GM23248 (cell line): ENCODE data around the gene MTMR8.

Experiments
- EZH2 ChIP-seq: fragments of 200-600 bp; sonication (generic); IDR thresholded peaks from 2 replicates; pipeline ENCODE4 v1.6.1; 2018; ENCODE audit warnings: antibody characterized with exemption, mild to moderate bottlenecking; ENCODE audit not compliant: insufficient read depth, poor library complexity, severe bottlenecking
- EZH2phosphoT487 ChIP-seq: fragments of 200-600 bp; sonication (generic); IDR thresholded peaks from 2 replicates; pipeline ENCODE4 v1.6.1; 2018; ENCODE audit warnings: antibody characterized with exemption, moderate library complexity, mild to moderate bottlenecking, low read depth; ENCODE audit not compliant: insufficient read depth

DNA sequence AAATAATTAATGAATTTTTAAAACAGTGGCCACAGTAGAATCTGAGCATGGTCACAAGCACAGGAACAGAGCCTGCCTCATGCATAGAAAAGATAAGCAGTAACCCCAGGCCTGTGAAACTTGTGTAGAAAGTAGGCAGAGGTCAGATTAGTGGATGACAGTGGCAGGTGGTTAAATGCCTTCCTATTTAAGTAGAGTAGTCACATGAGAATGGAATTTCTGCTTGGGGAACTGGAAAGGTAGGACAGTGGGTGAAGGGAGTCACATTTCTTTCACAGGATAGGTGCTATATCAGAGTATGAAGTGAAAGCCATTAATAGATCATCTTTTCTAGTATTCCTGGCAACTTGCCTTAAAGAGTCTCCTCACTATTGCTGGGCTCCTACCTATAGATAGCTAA, 130.0 kb downstream of the MTMR8 start:
- TF ChIP-seq EZH2 = no peak
- TF ChIP-seq EZH2phosphoT487 = no peak
